ENCODE measurements around the gene ROR1. TPM values are rescaled to one million over a fixed set of nuclear protein-coding genes. Genes with fewer than 3 reads are reported as not detected.

ROR1 gene
- 10 to 100 TPM in 3 of 4 donors, 1 to 10 TPM in 1; 2.6 to 37.6 (median 11.5) TPM for total RNA-seq

- no peaks in the 10 kb centered on the region for H3K36me3 ChIP-seq
- DNase-seq, result peak; percentile 84 to 88
- TF ChIP-seq POLR2A (IDR thresholded peaks at IDR 0.05) (peak; percentile 35 to 59), CTCF (IDR thresholded peaks at IDR 0.05) (peak; percentile 75 to 83 (median 78))
- no peaks in the 10 kb centered on the region for H3K27me3 ChIP-seq
- H3K4me1 ChIP-seq, result no peaks in the 10 kb centered on the region
- H3K9me3 ChIP-seq, result no peaks in the 10 kb centered on the region
- peak within 1 kb of the TSS; percentile 61 to 78 for H3K4me3 ChIP-seq
- H3K27ac ChIP-seq, result peak within 1 kb of the TSS; percentile 90 to 92
- intact Hi-C loops (cut with DNase I; ENCODE audit: low total_unique reads), result loop anchor here (10.0 kb wide), 1 partner anchor 91 kb away; no protein-coding TSS in a partner anchor
Observed at GRCh38 chr1:63773815-63774616, at the start of gene ROR1. ROR1 (plus strand) TSS chr1:63774017.

- intact Hi-C loops (cut with DNase I; ENCODE audit: low total_unique reads), result no loop called here
- no peak overlapping the region for H3K4me3 ChIP-seq
- no peaks in the 10 kb centered on the region for H3K27me3 ChIP-seq
- no peak for DNase-seq
- no peak overlapping the region for H3K27ac ChIP-seq
- H3K9me3 ChIP-seq, result no peaks in the 10 kb centered on the region
- no peaks in the 10 kb centered on the region for H3K4me1 ChIP-seq
- TF ChIP-seq POLR2A (IDR thresholded peaks at IDR 0.05) (no peak), CTCF (IDR thresholded peaks at IDR 0.05) (no peak)
- no peaks in the 10 kb centered on the region for H3K36me3 ChIP-seq
Observed at GRCh38 chr1:63724375-63724899, 49.4 kb upstream of the ROR1 start.

- no peaks in the 10 kb centered on the region for H3K27me3 ChIP-seq
Observed at GRCh38 chr1:63728611-63729226, 45.1 kb upstream of the ROR1 start.

GRCh38 chr1:63729227-63729620, 44.6 kb upstream of the ROR1 start:
- no peak for TF ChIP-seq POLR2A (IDR thresholded peaks at IDR 0.05)
- TF ChIP-seq CTCF (IDR thresholded peaks at IDR 0.05), result no peak
- Histone ChIP-seq H3K27me3 (no peaks in the 10 kb centered on the region), H3K4me3 (no peak overlapping the region), H3K27ac (no peak overlapping the region), H3K36me3 (no peaks in the 10 kb centered on the region), H3K4me1 (peaks cover 0 to 3% of the 10 kb centered on the region in 2 donors), H3K9me3 (no peaks in the 10 kb centered on the region)
- intact Hi-C loops (cut with DNase I; ENCODE audit: low total_unique reads), result no loop called here
- no peak for DNase-seq

More at GRCh38 chr1:63728611-63729226, 45.1 kb upstream of the ROR1 start:
- Histone ChIP-seq H3K9me3 (no peaks in the 10 kb centered on the region), H3K4me1 (peaks cover 0 to 3% of the 10 kb centered on the region in 2 donors), H3K36me3 (no peaks in the 10 kb centered on the region), H3K27ac (no peak overlapping the region), H3K4me3 (no peak overlapping the region)
- DNase-seq, result no peak
- intact Hi-C loops (cut with DNase I; ENCODE audit: low total_unique reads), result no loop called here
- TF ChIP-seq CTCF (IDR thresholded peaks at IDR 0.05), result no peak

GRCh38 chr1:63730211-63730610, 43.6 kb upstream of the ROR1 start:
- no peak overlapping the region for H3K4me3 ChIP-seq
- no peaks in the 10 kb centered on the region for H3K27me3 ChIP-seq
- no peak for DNase-seq
- H3K4me1 ChIP-seq, result peaks cover 0 to 3% of the 10 kb centered on the region in 2 donors
- TF ChIP-seq CTCF (IDR thresholded peaks at IDR 0.05), result no peak
- no peak for TF ChIP-seq POLR2A (IDR thresholded peaks at IDR 0.05)
- no peaks in the 10 kb centered on the region for H3K36me3 ChIP-seq
- intact Hi-C loops (cut with DNase I; ENCODE audit: low total_unique reads), result no loop called here
- no peaks in the 10 kb centered on the region for H3K9me3 ChIP-seq
- H3K27ac ChIP-seq, result no peak overlapping the region

Measured in uterus (tissue), 4 donors.